Esophagus (tissue), 2 donors: Measurements from ENCODE around the gene LDHB. TPM values are rescaled to one million over a fixed set of nuclear protein-coding genes. Genes with fewer than 3 reads are reported as not detected.
A peak's percentile ranks its signal among the peaks of the same experiment; 100 is the strongest.

Experiments used
- H3K27ac ChIP-seq, 2 donors: one replicate each; pipeline ENCODE4 v1.5.1; 2013; ENCODE audit warnings: low read depth in 2 of 2, mild to moderate bottlenecking in 2 of 2, inconsistent platforms in 1 of 2, low read length in 1 of 2, moderate library complexity in 1 of 2
- H3K27me3 ChIP-seq, 2 donors: one replicate each; pipeline ENCODE4 v1.6.1; 2013; ENCODE audit warnings: low read length in 2 of 2, control low read depth in 1 of 2, mild to moderate bottlenecking in 1 of 2; ENCODE audit not compliant: insufficient read depth in 2 of 2, control insufficient read depth in 1 of 2
- H3K36me3 ChIP-seq, 2 donors: one replicate each; pipeline ENCODE4 v1.6.1; 2013; ENCODE audit warnings: low read length in 1 of 2; ENCODE audit not compliant: control insufficient read depth in 2 of 2, insufficient read depth in 2 of 2
- H3K4me1 ChIP-seq, 2 donors: one replicate each; pipeline ENCODE4 v1.6.1; 2013; ENCODE audit warnings: low read length in 1 of 2; ENCODE audit not compliant: control insufficient read depth in 2 of 2, insufficient read depth in 2 of 2
- H3K4me3 ChIP-seq, 2 donors: one replicate each; pipeline ENCODE4 v1.5.1; 2013; ENCODE audit warnings: low read length in 2 of 2, mild to moderate bottlenecking in 2 of 2, low read depth in 1 of 2, moderate library complexity in 1 of 2
- H3K9me3 ChIP-seq, 2 donors: one replicate each; pipeline ENCODE4 v1.6.1; 2013; ENCODE audit warnings: mild to moderate bottlenecking in 2 of 2, low read depth in 1 of 2, low read length in 1 of 2, moderate library complexity in 1 of 2; ENCODE audit not compliant: control insufficient read depth in 2 of 2, insufficient read depth in 1 of 2
- WGBS, 2 donors: extraction: QIAGEN DNeasy Blood & Tissue Kit; methylation state at CpG; one replicate each; pipeline ENCODE4 v1.1.7; 2013; 5-methylcytosine and 5-hydroxymethylcytosine counted together
- polyA plus RNA-seq, 2 donors: library from polyadenylated mRNA; stranded (reverse); fragments of 200-250 nt; gene quantifications; one replicate each; pipeline ENCODE4 v1.2.3, GENCODE V29; 2013
- donor health status: healthy with polysubstance abuse.
- donor health status: Bipolar disorder and iron deficiency.

Gene LDHB
- polyA plus RNA-seq: 100 to 1,000 TPM in 1 of 2 donors, 10 to 100 TPM in 1; 92.1 to 193 TPM

- H3K4me3 ChIP-seq: peak within 1 kb of the TSS; percentile 81 to 90
- 1% methylated on average over 35 to 41 of the region's 41 CpGs for WGBS, 2 donors
- H3K27me3 ChIP-seq: no peaks in the 10 kb centered on the region
- H3K36me3 ChIP-seq: peaks cover 0 to 3% of the 10 kb centered on the region in 2 donors
- peak within 1 kb of the TSS; percentile 73 to 93 for H3K27ac ChIP-seq
- H3K9me3 ChIP-seq: no peaks in the 10 kb centered on the region
- no peaks in the 10 kb centered on the region for H3K4me1 ChIP-seq
Measured at GRCh38 chr12:21657326-21658077, at the start of gene LDHB. Gene LDHB (minus strand): TSS chr12:21657842. CDS start chr12:21654671, 3,171 bp downstream.

GRCh38 chr12:21704847-21705246 lies 47.2 kb upstream of the LDHB start:
- Histone ChIP-seq H3K27ac (no peak overlapping the region), H3K4me1 (no peaks in the 10 kb centered on the region), H3K36me3 (no peaks in the 10 kb centered on the region), H3K9me3 (no peaks in the 10 kb centered on the region), H3K27me3 (no peaks in the 10 kb centered on the region), H3K4me3 (no peak overlapping the region)
- WGBS, 2 donors: 92 to 94% methylated on average over 4 of the region's 4 CpGs

GRCh38 chr12:21699851-21700250 lies 42.2 kb upstream of the LDHB start:
- Histone ChIP-seq H3K36me3 (no peaks in the 10 kb centered on the region), H3K27me3 (no peaks in the 10 kb centered on the region), H3K4me3 (no peak overlapping the region), H3K4me1 (no peaks in the 10 kb centered on the region), H3K9me3 (no peaks in the 10 kb centered on the region), H3K27ac (no peak overlapping the region)

- Histone ChIP-seq H3K4me3 (no peak overlapping the region), H3K9me3 (no peaks in the 10 kb centered on the region), H3K36me3 (no peaks in the 10 kb centered on the region), H3K27ac (no peak overlapping the region), H3K4me1 (no peaks in the 10 kb centered on the region), H3K27me3 (no peaks in the 10 kb centered on the region)
- 22 to 24% methylated on average over 7 of the region's 7 CpGs for WGBS, 2 donors
Measured at GRCh38 chr12:21697904-21698630, 40.4 kb upstream of the LDHB start.

- Histone ChIP-seq H3K4me3 (no peak overlapping the region), H3K4me1 (no peaks in the 10 kb centered on the region), H3K9me3 (no peaks in the 10 kb centered on the region), H3K36me3 (no peaks in the 10 kb centered on the region), H3K27ac (no peak overlapping the region), H3K27me3 (no peaks in the 10 kb centered on the region)
Measured at GRCh38 chr12:21696625-21697024, 39.0 kb upstream of the LDHB start.

- Histone ChIP-seq H3K4me1 (no peaks in the 10 kb centered on the region), H3K36me3 (no peaks in the 10 kb centered on the region), H3K27ac (no peak overlapping the region), H3K9me3 (no peaks in the 10 kb centered on the region), H3K4me3 (no peak overlapping the region), H3K27me3 (no peaks in the 10 kb centered on the region)
- WGBS, 2 donors: 57 to 62% methylated on average over 2 of the region's 2 CpGs
Measured at GRCh38 chr12:21695986-21696385, 38.3 kb upstream of the LDHB start.

GRCh38 chr12:21694660-21695059 lies 37.0 kb upstream of the LDHB start:
- no peaks in the 10 kb centered on the region for H3K9me3 ChIP-seq
- no peaks in the 10 kb centered on the region for H3K4me1 ChIP-seq
- H3K36me3 ChIP-seq: no peaks in the 10 kb centered on the region
- H3K27ac ChIP-seq: no peak overlapping the region
- WGBS, 2 donors: 88 to 90% methylated on average over 10 of the region's 10 CpGs
- no peaks in the 10 kb centered on the region for H3K27me3 ChIP-seq
- no peak overlapping the region for H3K4me3 ChIP-seq

DNA sequence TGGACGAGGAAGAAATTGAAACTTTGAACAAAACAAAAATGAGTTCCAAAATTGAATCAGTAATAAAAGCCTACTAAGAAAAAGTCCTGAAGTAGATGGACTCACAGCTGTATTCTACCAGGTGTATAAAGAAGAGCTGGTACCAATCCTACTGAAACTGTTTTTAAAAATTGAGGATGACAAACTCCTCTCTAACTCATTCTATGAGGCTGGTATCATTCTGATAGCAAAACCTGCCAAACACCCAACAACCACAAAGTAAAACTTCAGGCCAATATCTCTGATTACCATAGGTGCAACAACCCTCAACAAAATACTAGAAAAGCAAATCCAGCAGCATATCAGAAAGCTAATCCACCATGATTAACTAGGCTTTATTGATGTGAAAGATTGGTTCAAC lies 33.9 kb upstream of the LDHB start:
- H3K4me3 ChIP-seq: no peak overlapping the region
- H3K27ac ChIP-seq: no peak overlapping the region
- WGBS, 2 donors: 64 to 75% methylated on average over 1 of the region's 1 CpG

GRCh38 chr12:21690704-21691368 lies 33.2 kb upstream of the LDHB start:
- 76 to 84% methylated on average over 2 of the region's 2 CpGs for WGBS, 2 donors
- H3K27me3 ChIP-seq: no peaks in the 10 kb centered on the region
- H3K4me3 ChIP-seq: no peak overlapping the region

More for the DNA sequence above, 33.9 kb upstream of the LDHB start:
- H3K4me1 ChIP-seq: no peaks in the 10 kb centered on the region
- H3K27me3 ChIP-seq: no peaks in the 10 kb centered on the region
- H3K9me3 ChIP-seq: no peaks in the 10 kb centered on the region
- no peaks in the 10 kb centered on the region for H3K36me3 ChIP-seq

More at GRCh38 chr12:21690704-21691368, 33.2 kb upstream of the LDHB start:
- H3K9me3 ChIP-seq: no peaks in the 10 kb centered on the region
- H3K4me1 ChIP-seq: no peaks in the 10 kb centered on the region
- H3K27ac ChIP-seq: no peak overlapping the region
- no peaks in the 10 kb centered on the region for H3K36me3 ChIP-seq
